Natural killer cell (primary cell): ENCODE results near the gene KRTAP4-8. TPM values are rescaled to one million over a fixed set of nuclear protein-coding genes. Genes with fewer than 3 reads are reported as not detected.

ENCODE experiments used
- ATAC-seq, 3 donors: fragments of 150-1000 bp in 2 of 3; fragments of 200-7000 bp in 1 of 3; cut with Tn5 transposase; 1 replicate in 1 of 3; 2 replicates in 2 of 3; pipeline ENCODE4 v1.10.0; 2021; ENCODE audit warnings: mild to moderate bottlenecking in 2 of 3, moderate library complexity in 2 of 3
- DNase-seq, 2 donors: peaks; one replicate each; pipeline versions ENCODE4 v3.0.0 to v3.0.0-alpha.2; 2013 to 2021; ENCODE audit warnings: mixed read lengths in 1 of 2
- H3K27ac ChIP-seq: one replicate; pipeline ENCODE4 v1.5.1; 2013; ENCODE audit warnings: mild to moderate bottlenecking, low read length
- H3K27me3 ChIP-seq: one replicate; pipeline ENCODE4 v1.6.1; 2013; ENCODE audit warnings: low read length; ENCODE audit not compliant: control insufficient read depth, insufficient read depth
- H3K36me3 ChIP-seq: one replicate; pipeline ENCODE4 v1.6.1; 2013; ENCODE audit warnings: low read length; ENCODE audit not compliant: control insufficient read depth, insufficient read depth
- H3K4me1 ChIP-seq: one replicate; pipeline ENCODE4 v1.6.1; 2013; ENCODE audit warnings: low read length; ENCODE audit not compliant: control insufficient read depth, insufficient read depth
- H3K4me3 ChIP-seq: one replicate; pipeline ENCODE4 v1.5.1; 2013; ENCODE audit warnings: low read length
- H3K9me3 ChIP-seq: one replicate; pipeline ENCODE4 v1.6.1; 2013; ENCODE audit warnings: low read length; ENCODE audit not compliant: control insufficient read depth, insufficient read depth
- H3K27ac Mint-ChIP-seq, 2 donors: one replicate each; pipeline ENCODE4 v1.8.0; 2022; ENCODE audit warnings: mild to moderate bottlenecking in 2 of 2, mixed read lengths in 2 of 2, moderate library complexity in 1 of 2
- H3K27me3 Mint-ChIP-seq, 2 donors: one replicate each; pipeline ENCODE4 v1.8.0; 2022; ENCODE audit warnings: low read depth in 2 of 2, mixed read lengths in 2 of 2
- H3K36me3 Mint-ChIP-seq: one replicate; pipeline ENCODE4 v1.8.0; 2022; ENCODE audit warnings: mixed read lengths
- H3K4me1 Mint-ChIP-seq, 2 donors: one replicate each; pipeline ENCODE4 v1.8.0; 2022; ENCODE audit warnings: mixed read lengths in 2 of 2
- H3K4me3 Mint-ChIP-seq: one replicate; pipeline ENCODE4 v1.8.0; 2022; ENCODE audit warnings: mild to moderate bottlenecking, moderate library complexity, mixed read lengths
- H3K9me3 Mint-ChIP-seq, 2 donors: one replicate each; pipeline ENCODE4 v1.8.0; 2022; ENCODE audit warnings: mixed read lengths in 2 of 2
- CTCF ChIP-seq: fragments of 200-600 bp; IDR thresholded peaks from one replicate; pipeline ENCODE4 v1.8.0; 2022; ENCODE audit warnings: antibody characterized with exemption
- WGBS: methylation state at CpG from one replicate; pipeline ENCODE4 v1.1.7; 2013; ENCODE audit warnings: missing lambda C conversion rate; ENCODE audit not compliant: insufficient coverage; 5-methylcytosine and 5-hydroxymethylcytosine counted together
- intact Hi-C: fragments of 100-400 bp; cut with micrococcal nuclease; formaldehyde crosslinking; loops from one replicate; pipeline ENCODE4 v1.14.2; 2022
- total RNA-seq, 4 donors: library from RNA; stranded (reverse); fragments of 120-200 nt in 1 of 4; gene quantifications; one replicate each; pipeline versions ENCODE4 v1.2.3 to v1.2.4, GENCODE V29; 2013 to 2022

Gene KRTAP4-8
- total RNA-seq, 3 donors from 2014 or later (not counting 1 experiment from before 2014, with no cell fraction given), result not detected

DNA sequence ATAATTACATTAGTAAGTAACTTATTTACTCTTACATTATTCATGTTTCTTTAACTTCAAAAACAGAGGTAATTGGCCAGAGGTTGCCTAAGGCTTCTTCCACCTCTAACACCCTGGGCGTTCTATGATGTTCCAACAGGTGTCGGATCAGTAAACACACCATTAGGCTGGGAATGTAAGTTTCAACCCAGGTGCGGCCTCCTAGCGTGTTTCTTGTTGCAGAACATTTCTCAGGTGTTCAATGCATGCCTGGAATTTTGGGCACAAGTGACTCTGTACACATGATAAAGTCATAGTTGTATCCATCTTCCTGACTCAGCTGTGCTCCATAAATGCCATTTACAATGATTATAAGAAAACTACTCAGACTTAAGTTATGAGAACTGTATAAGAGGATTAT, 43.9 kb downstream of the KRTAP4-8 start:
- WGBS, result 89% methylated on average over 4 of the region's 4 CpGs
- TF ChIP-seq CTCF, result no peak
- Histone ChIP-seq H3K27me3 (no peaks in the 10 kb centered on the region), H3K36me3 (no peaks in the 10 kb centered on the region), H3K27ac (no peak overlapping the region), H3K4me1 (no peaks in the 10 kb centered on the region), H3K9me3 (no peaks in the 10 kb centered on the region), H3K4me3 (no peak overlapping the region)
- H3K9me3 Mint-ChIP-seq, result peaks cover 2 to 3% of the 10 kb centered on the region in 2 donors
- DNase-seq, result no peak
- peaks cover 13 to 49% of the 10 kb centered on the region in 2 donors for H3K27me3 Mint-ChIP-seq
- ATAC-seq, result no peak
- no peak overlapping the region for H3K27ac Mint-ChIP-seq
- intact Hi-C loops, result no loop called here
- H3K4me1 Mint-ChIP-seq, result no peaks in the 10 kb centered on the region
- no peak overlapping the region for H3K4me3 Mint-ChIP-seq
- no peaks in the 10 kb centered on the region for H3K36me3 Mint-ChIP-seq

GRCh38 chr17:41052566-41052965, 45.4 kb downstream of the KRTAP4-8 start:
- Histone ChIP-seq H3K9me3 (no peaks in the 10 kb centered on the region), H3K4me1 (no peaks in the 10 kb centered on the region), H3K27ac (no peak overlapping the region), H3K4me3 (no peak overlapping the region), H3K27me3 (no peaks in the 10 kb centered on the region), H3K36me3 (no peaks in the 10 kb centered on the region)
- ATAC-seq (no peak), DNase-seq (no peak)
- Mint-ChIP-seq H3K4me3 (no peak overlapping the region), H3K27me3 (peaks cover 17 to 45% of the 10 kb centered on the region in 2 donors), H3K4me1 (no peaks in the 10 kb centered on the region), H3K9me3 (peaks cover 0 to 1% of the 10 kb centered on the region in 2 donors), H3K27ac (no peak overlapping the region), H3K36me3 (no peaks in the 10 kb centered on the region)
- intact Hi-C loops, result no loop called here
- TF ChIP-seq CTCF, result no peak

DNA sequence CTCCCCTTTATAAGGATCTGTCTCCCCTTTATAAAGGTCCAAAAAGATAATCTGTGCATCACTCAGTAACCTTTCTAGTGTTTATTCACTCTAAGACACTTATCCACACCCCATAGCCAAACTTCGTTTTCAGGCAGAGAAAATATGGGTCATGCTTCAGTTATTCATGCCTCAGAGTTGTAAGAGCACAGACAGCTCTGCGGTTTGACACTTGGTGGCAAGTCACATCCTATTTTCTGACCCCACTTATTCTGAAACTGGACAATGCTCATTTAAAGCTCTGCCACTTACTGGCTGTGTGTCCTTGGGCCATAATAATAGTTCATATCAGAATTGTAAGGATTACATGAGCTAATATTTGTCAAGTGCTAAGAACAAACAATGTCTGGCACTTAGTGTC, 48.8 kb downstream of the KRTAP4-8 start:
- no peaks in the 10 kb centered on the region for H3K9me3 ChIP-seq
- peaks cover 26 to 44% of the 10 kb centered on the region in 2 donors for H3K27me3 Mint-ChIP-seq
- no peak for TF ChIP-seq CTCF
- no peaks in the 10 kb centered on the region for H3K36me3 ChIP-seq
- ATAC-seq, result no peak
- H3K27ac ChIP-seq, result no peak overlapping the region
- no peaks in the 10 kb centered on the region for H3K9me3 Mint-ChIP-seq
- DNase-seq, result no peak
- no peaks in the 10 kb centered on the region for H3K27me3 ChIP-seq
- H3K27ac Mint-ChIP-seq, result no peak overlapping the region
- WGBS, result 31% methylated on average over 2 of the region's 2 CpGs
- no peak overlapping the region for H3K4me3 Mint-ChIP-seq
- no peaks in the 10 kb centered on the region for H3K36me3 Mint-ChIP-seq
- no peak overlapping the region for H3K4me3 ChIP-seq
- no peaks in the 10 kb centered on the region for H3K4me1 Mint-ChIP-seq
- intact Hi-C loops, result no loop called here
- H3K4me1 ChIP-seq, result no peaks in the 10 kb centered on the region

DNA sequence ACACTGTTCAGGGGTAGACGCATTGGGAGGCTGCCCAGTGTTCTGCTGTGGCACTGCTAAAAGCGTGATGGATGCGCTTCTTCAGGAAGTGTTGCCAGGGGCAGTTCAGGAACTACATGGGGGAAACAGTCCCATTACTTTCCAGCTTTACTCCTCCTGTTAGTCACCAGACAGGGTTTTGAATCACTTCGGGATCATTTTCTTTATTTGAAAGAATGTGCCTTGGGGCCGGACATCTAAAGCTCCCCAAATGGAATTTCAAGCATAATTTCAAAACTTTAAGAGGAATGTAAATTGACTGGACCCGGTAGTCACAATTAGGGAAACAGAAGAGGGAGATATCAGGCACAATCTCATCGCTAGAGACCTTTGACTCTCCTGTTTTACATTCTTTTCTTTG, 49.5 kb downstream of the KRTAP4-8 start:
- Histone ChIP-seq H3K27ac (no peak overlapping the region), H3K36me3 (no peaks in the 10 kb centered on the region), H3K4me3 (no peak overlapping the region), H3K4me1 (no peaks in the 10 kb centered on the region), H3K27me3 (no peaks in the 10 kb centered on the region), H3K9me3 (no peaks in the 10 kb centered on the region)
- intact Hi-C loops, result no loop called here
- Mint-ChIP-seq H3K4me1 (no peaks in the 10 kb centered on the region), H3K27ac (no peak overlapping the region), H3K36me3 (no peaks in the 10 kb centered on the region), H3K4me3 (no peak overlapping the region), H3K27me3 (peaks cover 22 to 38% of the 10 kb centered on the region in 2 donors), H3K9me3 (no peaks in the 10 kb centered on the region)
- ATAC-seq (no peak), DNase-seq (no peak)
- no peak for TF ChIP-seq CTCF
- 90% methylated on average over 7 of the region's 7 CpGs for WGBS
